ENCODE measurements around the gene SIDT2. TPM values are rescaled to one million over a fixed set of nuclear protein-coding genes. Genes with fewer than 3 reads are reported as not detected.

Gene SIDT2
- polyA plus RNA-seq, 2 donors, result 8.3 to 11.3 TPM

- Histone ChIP-seq H3K4me1 (ENCODE audit: control insufficient read depth in 2 of 2, insufficient read depth in 2 of 2, low read length in 1 of 2) (peaks cover 0 to 2% of the 10 kb centered on the region in 2 donors), H3K9me3 (ENCODE audit: control insufficient read depth in 2 of 2, insufficient read depth in 1 of 2, low read depth in 1 of 2, low read length in 1 of 2) (no peaks in the 10 kb centered on the region), H3K36me3 (ENCODE audit: control insufficient read depth in 2 of 2, insufficient read depth in 2 of 2, low read length in 1 of 2) (peaks cover 23 to 54% of the 10 kb centered on the region in 2 donors), H3K4me3 (ENCODE audit: low read depth in 1 of 2, low read length in 2 of 2) (no peak overlapping the region), H3K27me3 (ENCODE audit: control insufficient read depth in 1 of 2, insufficient read depth in 2 of 2, low read length in 2 of 2) (no peaks in the 10 kb centered on the region), H3K27ac (ENCODE audit: low read depth in 2 of 2, low read length in 1 of 2) (no peak overlapping the region)
- WGBS, 2 donors, result 62 to 68% methylated on average over 19 of the region's 19 CpGs
These were observed 48.1 kb downstream of the SIDT2 start for GRCh38 chr11:117226388-117227385.

GRCh38 chr11:117228091-117228490 is 49.5 kb downstream of the SIDT2 start:
- H3K9me3 ChIP-seq (ENCODE audit: control insufficient read depth in 2 of 2, insufficient read depth in 1 of 2, low read depth in 1 of 2, low read length in 1 of 2), result no peaks in the 10 kb centered on the region
- H3K4me3 ChIP-seq (ENCODE audit: low read depth in 1 of 2, low read length in 2 of 2), result no peak overlapping the region
- H3K36me3 ChIP-seq (ENCODE audit: control insufficient read depth in 2 of 2, insufficient read depth in 2 of 2, low read length in 1 of 2), result peaks cover 23 to 51% of the 10 kb centered on the region in 2 donors
- 90 to 93% methylated on average over 11 of the region's 11 CpGs for WGBS, 2 donors
- H3K27me3 ChIP-seq (ENCODE audit: control insufficient read depth in 1 of 2, insufficient read depth in 2 of 2, low read length in 2 of 2), result no peaks in the 10 kb centered on the region
- H3K4me1 ChIP-seq (ENCODE audit: control insufficient read depth in 2 of 2, insufficient read depth in 2 of 2, low read length in 1 of 2), result peaks cover 0 to 2% of the 10 kb centered on the region in 2 donors
- no peak overlapping the region for H3K27ac ChIP-seq (ENCODE audit: low read depth in 2 of 2, low read length in 1 of 2)

DNA sequence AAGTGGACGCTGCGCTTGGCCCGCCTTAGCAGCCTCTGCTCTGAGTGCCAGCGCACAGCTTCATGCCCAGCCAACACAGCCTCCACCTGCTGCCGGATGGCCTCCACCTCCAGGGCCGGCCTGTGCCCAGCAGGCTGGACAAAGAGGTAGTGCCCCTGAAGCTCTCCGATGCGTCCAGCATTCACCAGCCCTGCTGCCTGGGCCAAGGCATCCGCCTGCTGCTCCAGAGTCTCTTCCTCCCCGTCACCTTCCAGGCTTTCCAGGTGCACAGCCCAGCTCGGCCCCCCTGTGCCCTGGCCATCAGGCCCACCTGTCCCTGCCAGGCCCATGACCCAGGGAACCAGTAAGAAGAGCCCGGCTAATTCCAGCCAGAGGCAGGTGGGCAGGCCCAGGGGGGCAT is 50.9 kb downstream of the SIDT2 start:
- 92 to 95% methylated on average over 10 to 12 of the region's 12 CpGs for WGBS, 2 donors
- Histone ChIP-seq H3K27me3 (ENCODE audit: control insufficient read depth in 1 of 2, insufficient read depth in 2 of 2, low read length in 2 of 2) (no peaks in the 10 kb centered on the region), H3K4me3 (ENCODE audit: low read depth in 1 of 2, low read length in 2 of 2) (peak overlapping the region in 1 of 2 donors; percentile 1), H3K36me3 (ENCODE audit: control insufficient read depth in 2 of 2, insufficient read depth in 2 of 2, low read length in 1 of 2) (peaks cover 16 to 39% of the 10 kb centered on the region in 2 donors), H3K27ac (ENCODE audit: low read depth in 2 of 2, low read length in 1 of 2) (no peak overlapping the region), H3K4me1 (ENCODE audit: control insufficient read depth in 2 of 2, insufficient read depth in 2 of 2, low read length in 1 of 2) (peaks cover 0 to 2% of the 10 kb centered on the region in 2 donors), H3K9me3 (ENCODE audit: control insufficient read depth in 2 of 2, insufficient read depth in 1 of 2, low read depth in 1 of 2, low read length in 1 of 2) (no peaks in the 10 kb centered on the region)

GRCh38 chr11:117229931-117230285 is 51.4 kb downstream of the SIDT2 start:
- Histone ChIP-seq H3K36me3 (ENCODE audit: control insufficient read depth in 2 of 2, insufficient read depth in 2 of 2, low read length in 1 of 2) (peaks cover 16 to 36% of the 10 kb centered on the region in 2 donors), H3K4me3 (ENCODE audit: low read depth in 1 of 2, low read length in 2 of 2) (no peak overlapping the region), H3K4me1 (ENCODE audit: control insufficient read depth in 2 of 2, insufficient read depth in 2 of 2, low read length in 1 of 2) (peaks cover 0 to 2% of the 10 kb centered on the region in 2 donors), H3K27me3 (ENCODE audit: control insufficient read depth in 1 of 2, insufficient read depth in 2 of 2, low read length in 2 of 2) (no peaks in the 10 kb centered on the region), H3K27ac (ENCODE audit: low read depth in 2 of 2, low read length in 1 of 2) (peak overlapping the region in 1 of 2 donors; percentile 45), H3K9me3 (ENCODE audit: control insufficient read depth in 2 of 2, insufficient read depth in 1 of 2, low read depth in 1 of 2, low read length in 1 of 2) (no peaks in the 10 kb centered on the region)
- WGBS, 2 donors, result 81 to 86% methylated on average over 5 of the region's 5 CpGs

GRCh38 chr11:117230286-117230961 is 51.9 kb downstream of the SIDT2 start:
- peak overlapping the region in 1 of 2 donors; percentile 17 for H3K27ac ChIP-seq (ENCODE audit: low read depth in 2 of 2, low read length in 1 of 2)

DNA sequence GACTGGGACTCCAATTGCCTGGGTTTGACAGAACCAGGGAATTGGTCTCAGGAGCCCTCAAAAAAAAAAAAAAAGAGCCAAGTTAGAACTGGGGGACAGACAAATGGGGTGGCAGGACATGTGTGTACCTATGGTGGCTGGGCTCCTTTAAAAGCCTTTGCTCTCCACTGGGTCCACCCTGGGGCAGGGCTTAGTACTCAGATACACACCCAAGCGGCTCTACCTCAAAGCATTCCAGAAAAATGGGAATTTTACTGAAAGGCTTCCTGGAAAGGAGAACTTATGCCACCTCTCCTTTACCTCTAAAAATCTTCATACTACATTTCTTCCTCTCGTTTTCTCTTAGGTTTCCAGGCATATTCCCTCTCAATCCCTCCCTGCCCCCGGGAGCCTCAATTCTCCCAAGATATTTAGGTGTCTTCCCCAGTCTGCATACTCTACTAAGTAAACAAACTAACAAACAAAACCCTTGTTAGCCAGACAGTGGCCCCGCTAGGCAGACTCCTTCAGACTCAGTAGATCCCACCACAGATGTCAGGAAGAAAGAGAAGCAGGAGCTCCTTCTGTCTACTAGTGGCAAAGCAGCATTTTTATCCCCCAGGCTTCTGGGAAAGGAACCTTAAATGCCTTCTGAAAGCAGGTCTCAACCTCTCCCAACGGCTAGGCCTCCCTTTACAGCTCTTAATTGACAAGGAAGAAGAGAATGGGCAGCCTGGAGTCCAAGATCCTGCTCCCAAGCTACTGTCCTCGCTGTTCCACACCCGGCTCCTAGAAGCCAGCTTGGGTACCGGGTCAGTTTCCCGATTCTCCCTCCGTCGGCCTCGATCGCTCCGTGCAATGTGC is 52.7 kb downstream of the SIDT2 start:
- Histone ChIP-seq H3K4me1 (ENCODE audit: control insufficient read depth in 2 of 2, insufficient read depth in 2 of 2, low read length in 1 of 2) (peaks cover 0 to 2% of the 10 kb centered on the region in 2 donors), H3K4me3 (ENCODE audit: low read depth in 1 of 2, low read length in 2 of 2) (peak overlapping the region; percentile 69 to 83), H3K27me3 (ENCODE audit: control insufficient read depth in 1 of 2, insufficient read depth in 2 of 2, low read length in 2 of 2) (no peaks in the 10 kb centered on the region), H3K36me3 (ENCODE audit: control insufficient read depth in 2 of 2, insufficient read depth in 2 of 2, low read length in 1 of 2) (peaks cover 9 to 28% of the 10 kb centered on the region in 2 donors), H3K27ac (ENCODE audit: low read depth in 2 of 2, low read length in 1 of 2) (peak overlapping the region; percentile 95 to 99), H3K9me3 (ENCODE audit: control insufficient read depth in 2 of 2, insufficient read depth in 1 of 2, low read depth in 1 of 2, low read length in 1 of 2) (no peaks in the 10 kb centered on the region)
- 5 to 6% methylated on average over 14 of the region's 14 CpGs for WGBS, 2 donors

More at GRCh38 chr11:117230286-117230961, 51.9 kb downstream of the SIDT2 start:
- Histone ChIP-seq H3K36me3 (ENCODE audit: control insufficient read depth in 2 of 2, insufficient read depth in 2 of 2, low read length in 1 of 2) (peaks cover 14 to 33% of the 10 kb centered on the region in 2 donors), H3K9me3 (ENCODE audit: control insufficient read depth in 2 of 2, insufficient read depth in 1 of 2, low read depth in 1 of 2, low read length in 1 of 2) (no peaks in the 10 kb centered on the region), H3K27me3 (ENCODE audit: control insufficient read depth in 1 of 2, insufficient read depth in 2 of 2, low read length in 2 of 2) (no peaks in the 10 kb centered on the region), H3K4me1 (ENCODE audit: control insufficient read depth in 2 of 2, insufficient read depth in 2 of 2, low read length in 1 of 2) (peaks cover 0 to 2% of the 10 kb centered on the region in 2 donors), H3K4me3 (ENCODE audit: low read depth in 1 of 2, low read length in 2 of 2) (peak overlapping the region in 1 of 2 donors; percentile 83)
- WGBS, 2 donors, result 50 to 60% methylated on average over 12 of the region's 12 CpGs

GRCh38 chr11:117231842-117232091 is 53.2 kb downstream of the SIDT2 start, which contains the start of gene PCSK7:
TSS of gene PCSK7 (minus strand) at chr11:117232073. CDS start at chr11:117229844, 2,229 bp downstream.
- Histone ChIP-seq H3K36me3 (ENCODE audit: control insufficient read depth in 2 of 2, insufficient read depth in 2 of 2, low read length in 1 of 2) (peaks cover 9 to 28% of the 10 kb centered on the region in 2 donors), H3K4me1 (ENCODE audit: control insufficient read depth in 2 of 2, insufficient read depth in 2 of 2, low read length in 1 of 2) (peaks cover 0 to 2% of the 10 kb centered on the region in 2 donors), H3K27ac (ENCODE audit: low read depth in 2 of 2, low read length in 1 of 2) (peak within 1 kb of the TSS; percentile 95 to 99), H3K4me3 (ENCODE audit: low read depth in 1 of 2, low read length in 2 of 2) (peak within 1 kb of the TSS; percentile 69 to 83), H3K9me3 (ENCODE audit: control insufficient read depth in 2 of 2, insufficient read depth in 1 of 2, low read depth in 1 of 2, low read length in 1 of 2) (no peaks in the 10 kb centered on the region), H3K27me3 (ENCODE audit: control insufficient read depth in 1 of 2, insufficient read depth in 2 of 2, low read length in 2 of 2) (no peaks in the 10 kb centered on the region)
- 1% methylated on average over 13 of the region's 13 CpGs for WGBS, 2 donors

DNA sequence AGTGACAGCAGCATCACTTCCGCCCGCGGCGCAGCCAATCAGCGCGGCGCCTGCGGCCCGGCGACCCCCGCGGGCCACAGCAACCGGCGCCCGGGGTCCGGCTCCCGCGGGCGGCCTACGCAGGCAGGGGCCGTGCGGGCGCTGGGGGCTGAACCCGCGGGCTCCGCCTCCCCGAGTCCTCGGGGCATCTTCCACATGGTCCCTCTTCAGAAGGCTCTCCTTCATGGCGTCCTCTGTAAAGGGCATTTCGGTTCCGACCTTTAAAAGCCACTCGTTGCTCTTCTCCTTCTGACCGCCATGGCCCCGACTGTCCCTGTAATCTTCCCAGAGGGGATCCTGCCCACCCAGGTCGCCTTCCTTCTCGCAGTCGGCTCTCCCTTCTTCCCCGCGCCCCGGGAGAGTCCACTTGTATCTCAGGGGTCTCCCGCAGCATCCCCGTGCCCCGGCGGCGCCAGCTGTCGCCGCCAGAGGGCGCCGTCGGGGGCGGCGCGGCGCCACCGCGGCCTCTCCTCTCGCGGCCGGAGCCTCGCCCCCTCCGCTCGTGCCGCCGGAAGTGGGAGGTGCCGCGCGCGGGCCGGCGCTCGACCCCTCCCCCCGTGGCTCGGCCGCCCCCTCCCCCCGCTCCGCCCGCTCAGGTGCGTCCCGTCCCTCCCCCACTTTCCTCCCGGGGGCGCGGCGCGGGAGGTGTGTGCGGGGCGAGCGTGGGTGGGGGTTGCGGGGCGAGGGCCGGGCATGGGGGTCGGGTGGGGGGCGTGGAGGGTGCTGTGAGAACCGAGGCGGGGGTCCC is 53.7 kb downstream of the SIDT2 start, which contains the start of gene RNF214:
Gene RNF214 (plus strand): TSS at position 580 of the 787 bp plus-strand sequence. CDS start 1,602 bp downstream, outside the sequence.
- Histone ChIP-seq H3K27me3 (ENCODE audit: control insufficient read depth in 1 of 2, insufficient read depth in 2 of 2, low read length in 2 of 2) (no peaks in the 10 kb centered on the region), H3K4me3 (ENCODE audit: low read depth in 1 of 2, low read length in 2 of 2) (peak within 1 kb of the TSS; percentile 69 to 83), H3K36me3 (ENCODE audit: control insufficient read depth in 2 of 2, insufficient read depth in 2 of 2, low read length in 1 of 2) (peaks cover 3 to 23% of the 10 kb centered on the region in 2 donors), H3K9me3 (ENCODE audit: control insufficient read depth in 2 of 2, insufficient read depth in 1 of 2, low read depth in 1 of 2, low read length in 1 of 2) (no peaks in the 10 kb centered on the region), H3K4me1 (ENCODE audit: control insufficient read depth in 2 of 2, insufficient read depth in 2 of 2, low read length in 1 of 2) (peaks cover 0 to 2% of the 10 kb centered on the region in 2 donors), H3K27ac (ENCODE audit: low read depth in 2 of 2, low read length in 1 of 2) (peak within 1 kb of the TSS; percentile 95 to 99)
- 0 to 1% methylated on average over 41 to 92 of the region's 94 CpGs for WGBS, 2 donors

All from esophagus (tissue), 2 donors.